ENCODE data around the gene CSRP1.

GRCh38 chr1:201463071-201463552 is 43.8 kb downstream of the CSRP1 start:
- TF ChIP-seq CTCF (IDR thresholded peaks at IDR 0.05 in 2 of 3, conservative IDR thresholded peaks at IDR 0.05 in 1 of 3; ENCODE audit: insufficient read depth in 2 of 3, low read depth in 1 of 3, low read length in 3 of 3) (peak; percentile 23 to 75 (median 44); a peak in 4 of 6 replicates), PATZ1 (CRISPR knock-in tag; IDR thresholded peaks at IDR 0.05; ENCODE audit: borderline replicate concordance) (no peak), CC2D1A (IDR thresholded peaks at IDR 0.05) (no peak), ZNF449 (CRISPR knock-in tag; IDR thresholded peaks at IDR 0.05) (no peak), SAP30 (IDR thresholded peaks at IDR 0.05; ENCODE audit: borderline replicate concordance, insufficient read depth, low read depth, low read length, poor library complexity, severe bottlenecking) (no peak), ETS1 (conservative IDR thresholded peaks at IDR 0.05; ENCODE audit: control insufficient read depth, low read depth, low read length) (no peak), CBX5 (IDR thresholded peaks at IDR 0.05; ENCODE audit: borderline replicate concordance, low read depth) (no peak), ZNF655 (CRISPR knock-in tag; IDR thresholded peaks at IDR 0.05) (no peak), IRF9 (tag; IDR thresholded peaks at IDR 0.05) (no peak)
